HL-60 (cell line): Measurements from ENCODE around the gene COL19A1.

Source experiments
- DNase-seq, 2 experiments: peaks; one replicate each; pipeline ENCODE4 v3.0.0-alpha.2; 2010 to 2020; ENCODE audit warnings: low read depth in 1 of 2, low spot score in 1 of 2
- H3K27ac ChIP-seq: fragments of 250-450 bp; sonication (Bioruptor Pico); replicated peaks from 2 replicates; pipeline ENCODE4 v1.5.1; 2020; ENCODE audit warnings: mild to moderate bottlenecking, moderate library complexity
- H3K27me3 ChIP-seq: fragments of 250-450 bp; sonication (Bioruptor Pico); 2 replicates; pipeline ENCODE4 v1.5.1; 2021; ENCODE audit warnings: mild to moderate bottlenecking, moderate library complexity; ENCODE audit not compliant: insufficient read depth, poor library complexity, severe bottlenecking
- H3K4me3 ChIP-seq: replicated peaks from 2 replicates; pipeline ENCODE4 v1.5.1; 2011; ENCODE audit warnings: mild to moderate bottlenecking, control low read depth, low read length; ENCODE audit not compliant: insufficient read depth
- CTCF ChIP-seq: IDR thresholded peaks from one replicate; pipeline ENCODE4 v1.5.1; 2011; ENCODE audit warnings: low read length, control low read depth, inconsistent platforms; ENCODE audit not compliant: insufficient read depth
- GABPA ChIP-seq: IDR thresholded peaks from 2 replicates; pipeline ENCODE4 v1.6.1; 2012; ENCODE audit warnings: low read depth
- POLR2AphosphoS5 ChIP-seq: IDR thresholded peaks from 2 replicates; pipeline ENCODE4 v1.6.1; 2012; ENCODE audit warnings: low read depth
- REST ChIP-seq: IDR thresholded peaks from 2 replicates; pipeline ENCODE4 v1.6.1; 2012; ENCODE audit warnings: low read depth; ENCODE audit not compliant: insufficient replicate concordance
- SPI1 ChIP-seq: IDR thresholded peaks from 2 replicates; pipeline ENCODE4 v1.6.1; 2012; ENCODE audit warnings: low read depth, mild to moderate bottlenecking, borderline replicate concordance

The COL19A1 gene

GRCh38 chr6:70188202-70188601 is 321.8 kb downstream of the COL19A1 start:
- no peak overlapping the region for H3K27ac ChIP-seq
- no peak for DNase-seq
- H3K27me3 ChIP-seq = no peaks in the 10 kb centered on the region
- no peak overlapping the region for H3K4me3 ChIP-seq
- TF ChIP-seq SPI1 (no peak), POLR2AphosphoS5 (no peak), REST (no peak), GABPA (no peak), CTCF (no peak)

- H3K4me3 ChIP-seq = no peak overlapping the region
These were observed 328.1 kb downstream of the COL19A1 start for GRCh38 chr6:70194421-70194820.

GRCh38 chr6:70196531-70196930 is 330.2 kb downstream of the COL19A1 start:
- Histone ChIP-seq H3K4me3 (no peak overlapping the region), H3K27me3 (peaks cover 3% of the 10 kb centered on the region), H3K27ac (no peak overlapping the region)
- no peak for DNase-seq
- TF ChIP-seq POLR2AphosphoS5 (no peak), SPI1 (no peak), CTCF (no peak), REST (no peak), GABPA (no peak)

More at GRCh38 chr6:70194421-70194820, 328.1 kb downstream of the COL19A1 start:
- TF ChIP-seq POLR2AphosphoS5 (no peak), SPI1 (no peak), CTCF (no peak), REST (no peak), GABPA (no peak)
- Histone ChIP-seq H3K27ac (no peak overlapping the region), H3K27me3 (peaks cover 3% of the 10 kb centered on the region)
- DNase-seq = no peak
